GM12878 (cell line): ENCODE measurements around the gene ATP5ME. TPM values are rescaled to one million over a fixed set of nuclear protein-coding genes. Genes with fewer than 3 reads are reported as not detected.

Source experiments
- ATAC-seq: fragments of 200-7000 bp; cut with Tn5 transposase; 3 replicates; pipeline ENCODE4 v1.9.1; 2020; ENCODE audit warnings: mild to moderate bottlenecking, moderate library complexity
- BruUV-seq: library from RNA; stranded (reverse); fragments of 400-500 nt; replicated peaks from 2 replicates; lab custom pipeline; 2021; lab: Mats Ljungman, UMichigan
- CTCF ChIA-PET: fragments of 300-600 bp; sonication (Branson Sonifier 250); formaldehyde crosslinking; extraction: SDS; loops from one replicate; lab custom pipeline; 2021; ENCODE audit warnings: inconsistent platforms; lab: Yijun Ruan, JAX
- POLR2A ChIA-PET: fragments of 350-600 bp; formaldehyde crosslinking; extraction: SDS; loops from one replicate; lab custom pipeline; 2021; ENCODE audit warnings: inconsistent platforms; lab: Charles Lee
- RAD21 ChIA-PET: fragments of 300-600 bp; sonication (Branson Sonifier 250); formaldehyde crosslinking; loops from one replicate; lab custom pipeline; 2023; ENCODE audit warnings: antibody characterized with exemption; ENCODE audit not compliant: unreplicated experiment; lab: Charles Lee
- SMC1A ChIA-PET: fragments of 300-600 bp; sonication (Branson Sonifier 250); formaldehyde crosslinking; loops from one replicate; lab custom pipeline; 2023; ENCODE audit not compliant: unreplicated experiment, uncharacterized antibody; lab: Charles Lee
- DNase-seq: peaks from one replicate; pipeline ENCODE4 v3.0.0-alpha.2; 2011; ENCODE audit warnings: low read depth, low spot score
- FAIRE-seq: peaks from 3 replicates; lab custom pipeline; 2011; peaks lifted over from hg19 to GRCh38; lab: Jason Lieb, UNC
- H2AFZ ChIP-seq: 2 replicates; pipeline ENCODE4 v1.6.0; 2011; ENCODE audit warnings: low read depth, low read length, control low read depth; ENCODE audit not compliant: control insufficient read depth
- H3K27ac ChIP-seq: 2 replicates; pipeline ENCODE4 v1.5.1; 2011; ENCODE audit warnings: control low read depth; ENCODE audit not compliant: control insufficient read depth, insufficient read depth
- H3K27me3 ChIP-seq, 2 experiments: replicated peaks in 1 of 2; 2 replicates each; pipeline versions ENCODE4 v1.6.0 to v1.6.1; 2011; ENCODE audit warnings: low read length in 1 of 2; ENCODE audit not compliant: control insufficient read depth in 2 of 2, insufficient read depth in 2 of 2
- H3K36me3 ChIP-seq, 2 experiments: 2 replicates each; pipeline ENCODE4 v1.5.1; 2011; ENCODE audit warnings: low read length in 1 of 2; ENCODE audit not compliant: control insufficient read depth in 2 of 2, insufficient read depth in 2 of 2
- H3K4me1 ChIP-seq: 2 replicates; pipeline ENCODE4 v1.6.1; 2011; ENCODE audit warnings: mild to moderate bottlenecking, low read length, moderate library complexity, mixed read lengths; ENCODE audit not compliant: control insufficient read depth, insufficient read depth
- H3K4me2 ChIP-seq: 2 replicates; pipeline ENCODE4 v1.6.0; 2011; ENCODE audit warnings: control low read depth; ENCODE audit not compliant: control insufficient read depth, insufficient read depth
- H3K4me3 ChIP-seq: fragments of 200-600 bp; sonication (generic); 2 replicates; pipeline ENCODE4 v1.5.1; 2016
- H3K79me2 ChIP-seq: 2 replicates; pipeline ENCODE4 v1.6.0; 2011; ENCODE audit warnings: low read length; ENCODE audit not compliant: control insufficient read depth, insufficient read depth
- H3K9ac ChIP-seq: 2 replicates; pipeline ENCODE4 v1.8.0; 2011; ENCODE audit warnings: low read length, control low read depth, mixed read lengths; ENCODE audit not compliant: control insufficient read depth, insufficient read depth
- H3K9me3 ChIP-seq: replicated peaks from 3 replicates; pipeline ENCODE4 v1.5.1; 2011; ENCODE audit warnings: mild to moderate bottlenecking, low read length; ENCODE audit not compliant: control insufficient read depth, insufficient read depth
- H4K20me1 ChIP-seq: 2 replicates; pipeline ENCODE4 v1.6.0; 2011; ENCODE audit not compliant: control insufficient read depth, insufficient read depth
- ATF7 ChIP-seq: fragments of 450-650 bp; IDR thresholded peaks from 2 replicates; pipeline ENCODE4 v1.6.1; 2016; ENCODE audit warnings: low read depth, mild to moderate bottlenecking
- CHD1 ChIP-seq: IDR thresholded peaks from 2 replicates; pipeline ENCODE4 v1.6.1; 2012; ENCODE audit warnings: low read depth, low read length, improper control_type of control experiment
- GABPA ChIP-seq: IDR thresholded peaks from 2 replicates; pipeline ENCODE4 v1.6.1; 2014; ENCODE audit warnings: antibody characterized with exemption, low read depth, mild to moderate bottlenecking, inconsistent platforms
- KLF5 ChIP-seq: fragments of 450-650 bp; IDR thresholded peaks from 2 replicates; pipeline ENCODE4 v1.6.1; 2014; ENCODE audit warnings: mild to moderate bottlenecking; ENCODE audit not compliant: partially characterized antibody
- RB1 ChIP-seq: fragments of 450-650 bp; formaldehyde crosslinking; IDR thresholded peaks from 2 replicates; pipeline ENCODE4 v1.6.1; 2017; ENCODE audit warnings: mild to moderate bottlenecking, borderline replicate concordance
- ZNF207 ChIP-seq: fragments of 450-650 bp; IDR thresholded peaks from 2 replicates; pipeline ENCODE4 v1.6.1; 2014; ENCODE audit warnings: antibody characterized with exemption, mild to moderate bottlenecking, borderline replicate concordance
- WGBS: methylation state at CpG from one replicate; pipeline ENCODE4 v1.1.6; 2016; ENCODE audit warnings: low lambda C conversion rate; ENCODE audit not compliant: insufficient replicate concordance, insufficient coverage; ENCODE audit errors: missing lambda C conversion rate; 5-methylcytosine and 5-hydroxymethylcytosine counted together
- in situ Hi-C: fragments of 300-500 bp; cut with MboI; formaldehyde crosslinking; loops from 9 replicates; pipeline ENCODE4 v1.14.3; 2018; ENCODE audit warnings: mixed read lengths
- intact Hi-C: fragments of 100-400 bp; cut with micrococcal nuclease; formaldehyde crosslinking; loops from one replicate; pipeline ENCODE4 v1.14.2; 2022; ENCODE audit not compliant: unreplicated experiment
- polyA plus RNA-seq, 11 experiments: library from polyadenylated mRNA; depleted of rRNA in 4 of 11; unstranded in 6 of 11; stranded (reverse) in 5 of 11; fragments of >200 nt; fragmentation: Nextera tagmentation in 4 of 11; fragmentation: Illumina TruSeq in 1 of 11; extraction: Ambion mirVana in 4 of 11; extraction: Trizol in 1 of 11; gene quantifications; 1 replicate in 1 of 11; 2 replicates in 10 of 11; pipeline versions ENCODE4 v1.2.1 to v1.2.3, GENCODE V29; 2011 to 2016; ENCODE audit warnings: inconsistent platforms in 2 of 11, missing spikeins in 2 of 11, low read depth in 1 of 11
- total RNA-seq, 4 experiments: library from RNA; depleted of rRNA in 3 of 4; stranded (reverse); fragments of >200 nt in 3 of 4; fragmentation: Illumina TruSeq in 1 of 4; extraction: Trizol in 1 of 4; gene quantifications; 2 replicates each; pipeline versions ENCODE4 v1.2.1 to v1.2.3, GENCODE V29; 2013 to 2021
- TF ChIP-seq, protein P1 (sequence below): IDR thresholded peaks from 2 replicates; pipeline ENCODE4 v1.6.1; 2011; ENCODE audit warnings: borderline replicate concordance, low read depth, mild to moderate bottlenecking, moderate library complexity, mixed read lengths, low read length; ENCODE audit not compliant: insufficient read depth; ENCODE audit errors: extremely low read length
- TF ChIP-seq, protein P2 (sequence below): fragments of 450-650 bp; IDR thresholded peaks from 2 replicates; pipeline ENCODE4 v1.6.1; 2017; ENCODE audit warnings: mild to moderate bottlenecking, moderate library complexity
- TF ChIP-seq, protein P3 (sequence below): fragments of 450-650 bp; IDR thresholded peaks from 2 replicates; pipeline ENCODE4 v1.6.1; 2018; ENCODE audit warnings: borderline replicate concordance, mild to moderate bottlenecking; ENCODE audit not compliant: partially characterized antibody
- TF ChIP-seq, protein P4 (sequence below): fragments of 450-650 bp; IDR thresholded peaks from 2 replicates; pipeline ENCODE4 v1.6.1; 2017; ENCODE audit warnings: low read depth, mild to moderate bottlenecking, moderate library complexity
- TF ChIP-seq, protein P5 (sequence below): fragments of 450-650 bp; IDR thresholded peaks from 2 replicates; pipeline ENCODE4 v1.6.1; 2017; ENCODE audit warnings: mild to moderate bottlenecking, low read depth, inconsistent platforms; ENCODE audit not compliant: poor library complexity, severe bottlenecking

Gene ATP5ME
- total and polyA plus RNA-seq, 10 of the 15 experiments (the other 5 are each of a cell fraction or from before 2014, with no cell fraction given) = 279 to 2,374 (median 509) TPM

DNA sequence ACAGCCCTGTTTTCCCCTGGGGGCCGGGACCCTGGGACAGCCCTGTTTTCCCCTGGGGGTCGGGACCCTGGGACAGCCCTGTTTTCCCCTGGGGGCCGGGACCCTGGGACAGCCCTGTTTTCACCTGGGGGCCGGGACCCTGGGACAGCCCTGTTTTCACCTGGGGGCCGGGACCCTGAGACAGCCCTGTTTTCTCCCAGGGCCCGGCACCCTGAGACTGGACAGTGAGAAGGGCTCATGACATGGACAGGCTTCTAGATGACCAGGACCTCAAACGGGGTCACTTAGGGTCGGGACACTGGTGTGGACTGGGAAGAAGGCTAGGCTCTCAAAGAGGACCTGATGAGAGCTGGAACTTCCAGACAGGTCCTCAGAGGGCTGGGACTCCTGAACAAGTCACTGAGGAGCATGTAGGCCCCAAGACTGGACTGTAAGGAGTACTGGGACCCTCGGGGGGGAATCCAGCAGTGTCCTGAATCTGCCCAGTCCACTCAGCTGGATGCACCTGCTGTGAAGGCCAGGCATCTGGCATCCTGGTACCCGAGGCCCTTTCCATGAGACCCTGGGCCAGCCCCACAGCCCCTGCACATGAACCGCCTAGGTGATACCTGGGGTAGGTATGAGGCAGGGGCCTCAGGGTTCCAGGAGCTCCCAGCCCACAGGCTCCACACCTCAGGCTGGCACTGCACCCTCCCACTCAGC is 34.0 kb upstream of the ATP5ME start:
- H3K4me3 ChIP-seq = no peak overlapping the region
- ATAC-seq (no peak), DNase-seq (no peak), FAIRE-seq (no peak)
- intact Hi-C loops = no loop called here
- H3K4me2 ChIP-seq = peak overlapping the region; percentile 55; the same call in 1 of the 2 replicates
- no peak overlapping the region for H3K9ac ChIP-seq
- WGBS = 100% methylated on average over 9 of the region's 11 CpGs
- H3K4me1 ChIP-seq = no peaks in the 10 kb centered on the region; the same call in 1 of the 2 replicates
- BruUV-seq = no TSS peak
- no peaks in the 10 kb centered on the region for H3K9me3 ChIP-seq
- ChIA-PET RAD21 (no interaction called here), CTCF (no interaction called here), POLR2A (no interaction called here), SMC1A (no interaction called here)
- no peaks in the 10 kb centered on the region for H3K27me3 ChIP-seq
- peaks cover 1 to 2% of the 10 kb centered on the region in 2 experiments; a peak in 3 of 4 replicates for H3K36me3 ChIP-seq
- H3K79me2 ChIP-seq = peaks cover 36% of the 10 kb centered on the region
- no peak overlapping the region for H2AFZ ChIP-seq
- H3K27ac ChIP-seq = no peak overlapping the region
- in situ Hi-C loops = no loop called here
- H4K20me1 ChIP-seq = no peaks in the 10 kb centered on the region
- TF ChIP-seq, protein P1, sequence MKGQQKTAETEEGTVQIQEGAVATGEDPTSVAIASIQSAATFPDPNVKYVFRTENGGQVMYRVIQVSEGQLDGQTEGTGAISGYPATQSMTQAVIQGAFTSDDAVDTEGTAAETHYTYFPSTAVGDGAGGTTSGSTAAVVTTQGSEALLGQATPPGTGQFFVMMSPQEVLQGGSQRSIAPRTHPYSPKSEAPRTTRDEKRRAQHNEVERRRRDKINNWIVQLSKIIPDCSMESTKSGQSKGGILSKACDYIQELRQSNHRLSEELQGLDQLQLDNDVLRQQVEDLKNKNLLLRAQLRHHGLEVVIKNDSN = no peak
- TF ChIP-seq ATF7 = no peak
- TF ChIP-seq GABPA = no peak
- TF ChIP-seq, protein P2, sequence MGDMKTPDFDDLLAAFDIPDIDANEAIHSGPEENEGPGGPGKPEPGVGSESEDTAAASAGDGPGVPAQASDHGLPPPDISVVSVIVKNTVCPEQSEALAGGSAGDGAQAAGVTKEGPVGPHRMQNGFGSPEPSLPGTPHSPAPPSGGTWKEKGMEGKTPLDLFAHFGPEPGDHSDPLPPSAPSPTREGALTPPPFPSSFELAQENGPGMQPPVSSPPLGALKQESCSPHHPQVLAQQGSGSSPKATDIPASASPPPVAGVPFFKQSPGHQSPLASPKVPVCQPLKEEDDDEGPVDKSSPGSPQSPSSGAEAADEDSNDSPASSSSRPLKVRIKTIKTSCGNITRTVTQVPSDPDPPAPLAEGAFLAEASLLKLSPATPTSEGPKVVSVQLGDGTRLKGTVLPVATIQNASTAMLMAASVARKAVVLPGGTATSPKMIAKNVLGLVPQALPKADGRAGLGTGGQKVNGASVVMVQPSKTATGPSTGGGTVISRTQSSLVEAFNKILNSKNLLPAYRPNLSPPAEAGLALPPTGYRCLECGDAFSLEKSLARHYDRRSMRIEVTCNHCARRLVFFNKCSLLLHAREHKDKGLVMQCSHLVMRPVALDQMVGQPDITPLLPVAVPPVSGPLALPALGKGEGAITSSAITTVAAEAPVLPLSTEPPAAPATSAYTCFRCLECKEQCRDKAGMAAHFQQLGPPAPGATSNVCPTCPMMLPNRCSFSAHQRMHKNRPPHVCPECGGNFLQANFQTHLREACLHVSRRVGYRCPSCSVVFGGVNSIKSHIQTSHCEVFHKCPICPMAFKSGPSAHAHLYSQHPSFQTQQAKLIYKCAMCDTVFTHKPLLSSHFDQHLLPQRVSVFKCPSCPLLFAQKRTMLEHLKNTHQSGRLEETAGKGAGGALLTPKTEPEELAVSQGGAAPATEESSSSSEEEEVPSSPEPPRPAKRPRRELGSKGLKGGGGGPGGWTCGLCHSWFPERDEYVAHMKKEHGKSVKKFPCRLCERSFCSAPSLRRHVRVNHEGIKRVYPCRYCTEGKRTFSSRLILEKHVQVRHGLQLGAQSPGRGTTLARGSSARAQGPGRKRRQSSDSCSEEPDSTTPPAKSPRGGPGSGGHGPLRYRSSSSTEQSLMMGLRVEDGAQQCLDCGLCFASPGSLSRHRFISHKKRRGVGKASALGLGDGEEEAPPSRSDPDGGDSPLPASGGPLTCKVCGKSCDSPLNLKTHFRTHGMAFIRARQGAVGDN = no peak
- no peak for TF ChIP-seq KLF5
- TF ChIP-seq, protein P3, sequence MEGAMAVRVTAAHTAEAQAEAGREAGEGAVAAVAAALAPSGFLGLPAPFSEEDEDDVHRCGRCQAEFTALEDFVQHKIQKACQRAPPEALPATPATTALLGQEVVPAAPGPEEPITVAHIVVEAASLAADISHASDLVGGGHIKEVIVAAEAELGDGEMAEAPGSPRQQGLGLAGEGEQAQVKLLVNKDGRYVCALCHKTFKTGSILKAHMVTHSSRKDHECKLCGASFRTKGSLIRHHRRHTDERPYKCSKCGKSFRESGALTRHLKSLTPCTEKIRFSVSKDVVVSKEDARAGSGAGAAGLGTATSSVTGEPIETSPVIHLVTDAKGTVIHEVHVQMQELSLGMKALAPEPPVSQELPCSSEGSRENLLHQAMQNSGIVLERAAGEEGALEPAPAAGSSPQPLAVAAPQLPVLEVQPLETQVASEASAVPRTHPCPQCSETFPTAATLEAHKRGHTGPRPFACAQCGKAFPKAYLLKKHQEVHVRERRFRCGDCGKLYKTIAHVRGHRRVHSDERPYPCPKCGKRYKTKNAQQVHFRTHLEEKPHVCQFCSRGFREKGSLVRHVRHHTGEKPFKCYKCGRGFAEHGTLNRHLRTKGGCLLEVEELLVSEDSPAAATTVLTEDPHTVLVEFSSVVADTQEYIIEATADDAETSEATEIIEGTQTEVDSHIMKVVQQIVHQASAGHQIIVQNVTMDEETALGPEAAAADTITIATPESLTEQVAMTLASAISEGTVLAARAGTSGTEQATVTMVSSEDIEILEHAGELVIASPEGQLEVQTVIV = no peak
- TF ChIP-seq, protein P4, sequence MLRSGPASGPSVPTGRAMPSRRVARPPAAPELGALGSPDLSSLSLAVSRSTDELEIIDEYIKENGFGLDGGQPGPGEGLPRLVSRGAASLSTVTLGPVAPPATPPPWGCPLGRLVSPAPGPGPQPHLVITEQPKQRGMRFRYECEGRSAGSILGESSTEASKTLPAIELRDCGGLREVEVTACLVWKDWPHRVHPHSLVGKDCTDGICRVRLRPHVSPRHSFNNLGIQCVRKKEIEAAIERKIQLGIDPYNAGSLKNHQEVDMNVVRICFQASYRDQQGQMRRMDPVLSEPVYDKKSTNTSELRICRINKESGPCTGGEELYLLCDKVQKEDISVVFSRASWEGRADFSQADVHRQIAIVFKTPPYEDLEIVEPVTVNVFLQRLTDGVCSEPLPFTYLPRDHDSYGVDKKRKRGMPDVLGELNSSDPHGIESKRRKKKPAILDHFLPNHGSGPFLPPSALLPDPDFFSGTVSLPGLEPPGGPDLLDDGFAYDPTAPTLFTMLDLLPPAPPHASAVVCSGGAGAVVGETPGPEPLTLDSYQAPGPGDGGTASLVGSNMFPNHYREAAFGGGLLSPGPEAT = no peak
- no peak for TF ChIP-seq CHD1
- TF ChIP-seq, protein P5, sequence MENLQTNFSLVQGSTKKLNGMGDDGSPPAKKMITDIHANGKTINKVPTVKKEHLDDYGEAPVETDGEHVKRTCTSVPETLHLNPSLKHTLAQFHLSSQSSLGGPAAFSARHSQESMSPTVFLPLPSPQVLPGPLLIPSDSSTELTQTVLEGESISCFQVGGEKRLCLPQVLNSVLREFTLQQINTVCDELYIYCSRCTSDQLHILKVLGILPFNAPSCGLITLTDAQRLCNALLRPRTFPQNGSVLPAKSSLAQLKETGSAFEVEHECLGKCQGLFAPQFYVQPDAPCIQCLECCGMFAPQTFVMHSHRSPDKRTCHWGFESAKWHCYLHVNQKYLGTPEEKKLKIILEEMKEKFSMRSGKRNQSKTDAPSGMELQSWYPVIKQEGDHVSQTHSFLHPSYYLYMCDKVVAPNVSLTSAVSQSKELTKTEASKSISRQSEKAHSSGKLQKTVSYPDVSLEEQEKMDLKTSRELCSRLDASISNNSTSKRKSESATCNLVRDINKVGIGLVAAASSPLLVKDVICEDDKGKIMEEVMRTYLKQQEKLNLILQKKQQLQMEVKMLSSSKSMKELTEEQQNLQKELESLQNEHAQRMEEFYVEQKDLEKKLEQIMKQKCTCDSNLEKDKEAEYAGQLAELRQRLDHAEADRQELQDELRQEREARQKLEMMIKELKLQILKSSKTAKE = no peak
- no peak for TF ChIP-seq ZNF207
- TF ChIP-seq RB1 = no peak
